Measurements from ENCODE around the gene ALPL. TPM values are rescaled to one million over a fixed set of nuclear protein-coding genes. Genes with fewer than 3 reads are reported as not detected.
"Not testable (repeated sequence)": the region's sequence is repeated elsewhere in the genome, so short reads cannot be mapped to it uniquely, and the experiment has no call there.

The ALPL gene
- total RNA-seq (1 to 10 TPM; 1.2 to 5.3 (median 3.3) TPM), polyA plus RNA-seq (1 to 10 TPM; 4.1 to 9.2 TPM)
- long read RNA-seq, donor 1, partial matches to known transcripts, result 1 of 8 reads
- long read RNA-seq, donor 1, other reads (novel, unspliced or antisense), result 3 of 8 reads
- long read RNA-seq, donor 2, transcript ALPL-204 (12 exons, 2,589 nt), result major isoform, 35 of 40 reads
- long read RNA-seq, donor 2, partial matches to known transcripts, result 0 of 40 reads
- long read RNA-seq, donor 2, other reads (novel, unspliced or antisense), result 5 of 40 reads
- long read RNA-seq, donor 3, transcript ALPL-204 (12 exons, 2,589 nt), result major isoform, 11 of 13 reads
- long read RNA-seq, donor 3, partial matches to known transcripts, result 0 of 13 reads
- long read RNA-seq, donor 3, other reads (novel, unspliced or antisense), result 2 of 13 reads

- H3K4me3 ChIP-seq, result no peak within 1 kb of the TSS
- no peak for DNase-seq
- no peaks in the 10 kb centered on the region for H3K9me3 ChIP-seq
- no peaks in the 10 kb centered on the region for H3K27me3 ChIP-seq
- H3K36me3 ChIP-seq, result no peaks in the 10 kb centered on the region
- 4 to 10% (median 8%) methylated on average over 45 to 67 of the region's 67 CpGs for WGBS, 3 donors
- no peak within 1 kb of the TSS for H3K27ac ChIP-seq
- intact Hi-C loops (cut with DNase I), result loop anchor here in 2 of 4 donors (10.0 kb wide), 1 partner anchor 145 kb away; no protein-coding TSS in a partner anchor
- peaks cover 4% of the 10 kb centered on the region for H3K4me1 ChIP-seq (ENCODE audit: insufficient read depth)
- TF ChIP-seq POLR2A (IDR thresholded peaks at IDR 0.05) (no peak), EP300 (IDR thresholded peaks at IDR 0.05) (no peak), CTCF (IDR thresholded peaks at IDR 0.05) (no peak)
Observed at GRCh38 chr1:21509351-21510112, at the start of gene ALPL. Gene ALPL (plus strand): TSS chr1:21509423. CDS start chr1:21554082, 44,659 bp downstream.

GRCh38 chr1:21465127-21465526 is 44.1 kb upstream of the ALPL start:
- H3K27ac ChIP-seq; intact Hi-C loops (cut with DNase I); H3K9me3 ChIP-seq; DNase-seq; H3K4me3 ChIP-seq; H3K4me1 ChIP-seq (ENCODE audit: insufficient read depth); H3K36me3 ChIP-seq; H3K27me3 ChIP-seq: not testable (repeated sequence)

- H3K36me3 ChIP-seq; H3K4me1 ChIP-seq (ENCODE audit: insufficient read depth); H3K4me3 ChIP-seq; intact Hi-C loops (cut with DNase I); DNase-seq; H3K27me3 ChIP-seq; H3K9me3 ChIP-seq; H3K27ac ChIP-seq: not testable (repeated sequence)
- 77 to 86% (median 85%) methylated on average over 4 of the region's 4 CpGs for WGBS, 3 donors
Observed at GRCh38 chr1:21467946-21468345, 41.3 kb upstream of the ALPL start.

- Histone ChIP-seq H3K4me1 (ENCODE audit: insufficient read depth) (no peaks in the 10 kb centered on the region), H3K9me3 (no peaks in the 10 kb centered on the region), H3K27me3 (no peaks in the 10 kb centered on the region), H3K4me3 (no peak overlapping the region), H3K36me3 (no peaks in the 10 kb centered on the region), H3K27ac (no peak overlapping the region)
- intact Hi-C loops (cut with DNase I), result no loop called here
- 54 to 68% (median 55%) methylated on average over 10 of the region's 10 CpGs for WGBS, 3 donors
- TF ChIP-seq EP300 (IDR thresholded peaks at IDR 0.05) (no peak), CTCF (IDR thresholded peaks at IDR 0.05) (no peak), POLR2A (IDR thresholded peaks at IDR 0.05) (no peak)
- DNase-seq, result no peak
Observed at GRCh38 chr1:21468599-21468998, 40.6 kb upstream of the ALPL start.

GRCh38 chr1:21469581-21469980 is 39.6 kb upstream of the ALPL start:
- Histone ChIP-seq H3K4me1 (ENCODE audit: insufficient read depth) (no peaks in the 10 kb centered on the region), H3K36me3 (no peaks in the 10 kb centered on the region), H3K9me3 (no peaks in the 10 kb centered on the region), H3K27me3 (no peaks in the 10 kb centered on the region), H3K4me3 (no peak overlapping the region), H3K27ac (no peak overlapping the region)
- WGBS, 3 donors, result 88 to 97% (median 96%) methylated on average over 9 of the region's 9 CpGs
- TF ChIP-seq EP300 (IDR thresholded peaks at IDR 0.05) (no peak), CTCF (IDR thresholded peaks at IDR 0.05) (no peak), POLR2A (IDR thresholded peaks at IDR 0.05) (no peak)
- no peak for DNase-seq
- intact Hi-C loops (cut with DNase I), result no loop called here

Measured in ovary (tissue), 10 donors.